Thyroid gland (tissue), 4 donors: ENCODE measurements around the gene MAP6.

Experiments used
- POLR2A ChIP-seq, 2 donors: fragments of 450-650 bp; IDR thresholded peaks; one replicate each; pipeline ENCODE4 v1.6.1; 2017; ENCODE audit warnings: antibody characterized with exemption in 2 of 2, mild to moderate bottlenecking in 2 of 2, moderate library complexity in 1 of 2
- TF ChIP-seq, protein P1 (sequence below), 6 experiments: fragments of 200-600 bp in 3 of 6; fragments of 450-650 bp in 3 of 6; sonication (generic) in 3 of 6; IDR thresholded peaks; one replicate each; pipeline ENCODE4 v1.5.1; 2016 to 2019; ENCODE audit warnings: antibody characterized with exemption in 6 of 6, mild to moderate bottlenecking in 2 of 6, inconsistent platforms in 1 of 6, moderate library complexity in 1 of 6

DNA sequence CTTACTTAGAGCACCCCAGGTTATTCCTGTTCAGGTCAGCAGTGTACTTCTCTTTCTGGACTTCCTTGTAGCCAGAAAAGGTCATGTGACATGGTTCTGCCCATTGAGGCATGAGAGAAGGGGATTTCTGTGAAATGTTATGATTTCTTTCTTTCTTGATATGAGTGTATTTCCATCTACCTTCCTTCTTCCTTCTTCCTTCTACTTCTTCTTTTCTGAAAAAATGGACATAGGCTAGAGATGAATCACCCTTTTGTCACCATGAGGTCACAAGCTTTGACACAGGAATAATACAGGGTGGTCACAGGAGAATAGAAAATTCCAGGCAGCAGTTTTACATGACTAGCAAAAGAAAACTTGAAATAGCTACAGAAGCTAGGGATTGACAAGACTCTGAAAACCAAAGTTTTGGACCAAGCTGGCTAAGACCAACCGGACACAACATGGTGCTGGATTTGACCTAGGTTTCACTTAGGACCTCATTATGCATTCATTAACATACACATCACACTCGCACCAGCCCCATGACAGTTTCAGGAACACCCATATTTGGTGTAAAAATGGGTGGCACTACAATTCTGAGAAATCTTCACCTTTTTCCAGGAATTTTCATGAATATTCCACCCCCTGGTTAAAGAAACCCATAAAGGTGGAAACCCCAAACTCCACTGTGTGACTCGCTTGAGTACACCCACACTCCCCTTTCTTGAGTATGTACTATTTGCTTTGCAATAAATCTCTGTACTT is 21.2 kb upstream of the MAP6 start:
- TF ChIP-seq, protein P1, sequence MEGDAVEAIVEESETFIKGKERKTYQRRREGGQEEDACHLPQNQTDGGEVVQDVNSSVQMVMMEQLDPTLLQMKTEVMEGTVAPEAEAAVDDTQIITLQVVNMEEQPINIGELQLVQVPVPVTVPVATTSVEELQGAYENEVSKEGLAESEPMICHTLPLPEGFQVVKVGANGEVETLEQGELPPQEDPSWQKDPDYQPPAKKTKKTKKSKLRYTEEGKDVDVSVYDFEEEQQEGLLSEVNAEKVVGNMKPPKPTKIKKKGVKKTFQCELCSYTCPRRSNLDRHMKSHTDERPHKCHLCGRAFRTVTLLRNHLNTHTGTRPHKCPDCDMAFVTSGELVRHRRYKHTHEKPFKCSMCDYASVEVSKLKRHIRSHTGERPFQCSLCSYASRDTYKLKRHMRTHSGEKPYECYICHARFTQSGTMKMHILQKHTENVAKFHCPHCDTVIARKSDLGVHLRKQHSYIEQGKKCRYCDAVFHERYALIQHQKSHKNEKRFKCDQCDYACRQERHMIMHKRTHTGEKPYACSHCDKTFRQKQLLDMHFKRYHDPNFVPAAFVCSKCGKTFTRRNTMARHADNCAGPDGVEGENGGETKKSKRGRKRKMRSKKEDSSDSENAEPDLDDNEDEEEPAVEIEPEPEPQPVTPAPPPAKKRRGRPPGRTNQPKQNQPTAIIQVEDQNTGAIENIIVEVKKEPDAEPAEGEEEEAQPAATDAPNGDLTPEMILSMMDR (IDR thresholded peaks at IDR 0.05) = no peak
- TF ChIP-seq POLR2A (IDR thresholded peaks at IDR 0.05) = no peak
